ENCODE measurements around the gene IRF7.

- no peak for TF ChIP-seq POLR2AphosphoS5 (IDR thresholded peaks at IDR 0.05; ENCODE audit: borderline replicate concordance, low read depth, low read length)
- TF ChIP-seq EZH2 (IDR thresholded peaks at IDR 0.05), result no peak
Observed at GRCh38 chr11:608791-609251, 6.9 kb downstream of the IRF7 start.
